ENCODE measurements around the gene C2CD3. TPM values are rescaled to one million over a fixed set of nuclear protein-coding genes. Genes with fewer than 3 reads are reported as not detected.

The C2CD3 gene
- total RNA-seq, 3 donors from 2014 or later: 28.9 to 32.4 (median 29.8) TPM

- Mint-ChIP-seq H3K4me3 (peak overlapping the region; percentile 56), H3K36me3 (ENCODE audit: insufficient read depth) (peaks cover 56% of the 10 kb centered on the region), H3K27me3 (ENCODE audit: low read depth) (no peaks in the 10 kb centered on the region), H3K4me1 (ENCODE audit: low read depth) (peaks cover 97% of the 10 kb centered on the region), H3K9me3 (no peaks in the 10 kb centered on the region)
- DNase-seq (no peak), ATAC-seq (no peak)
Measured at GRCh38 chr11:73976451-73977151, 194.2 kb downstream of the C2CD3 start.

GRCh38 chr11:73975479-73975757 is 195.4 kb downstream of the C2CD3 start:
- Mint-ChIP-seq H3K9me3 (no peaks in the 10 kb centered on the region), H3K27me3 (ENCODE audit: low read depth) (no peaks in the 10 kb centered on the region), H3K36me3 (ENCODE audit: insufficient read depth) (peaks cover 48% of the 10 kb centered on the region), H3K4me1 (ENCODE audit: low read depth) (peaks cover 96% of the 10 kb centered on the region), H3K4me3 (no peak overlapping the region)
- DNase-seq (no peak), ATAC-seq (no peak)

GRCh38 chr11:73974604-73975478 is 196.0 kb downstream of the C2CD3 start:
- H3K27me3 Mint-ChIP-seq (ENCODE audit: low read depth): no peaks in the 10 kb centered on the region
- H3K9me3 Mint-ChIP-seq: no peaks in the 10 kb centered on the region
- peaks cover 45% of the 10 kb centered on the region for H3K36me3 Mint-ChIP-seq (ENCODE audit: insufficient read depth)
- ATAC-seq (no peak), DNase-seq (no peak)
- peaks cover 96% of the 10 kb centered on the region for H3K4me1 Mint-ChIP-seq (ENCODE audit: low read depth)
- H3K4me3 Mint-ChIP-seq: peak overlapping the region; percentile 33

- ATAC-seq (no peak), DNase-seq (no peak)
- no peaks in the 10 kb centered on the region for H3K9me3 Mint-ChIP-seq
- peaks cover 31% of the 10 kb centered on the region for H3K36me3 Mint-ChIP-seq (ENCODE audit: insufficient read depth)
- H3K27me3 Mint-ChIP-seq (ENCODE audit: low read depth): no peaks in the 10 kb centered on the region
- peaks cover 97% of the 10 kb centered on the region for H3K4me1 Mint-ChIP-seq (ENCODE audit: low read depth)
- no peak overlapping the region for H3K4me3 Mint-ChIP-seq
Measured at GRCh38 chr11:73972620-73973449, 198.0 kb downstream of the C2CD3 start.

GRCh38 chr11:73972187-73972586 is 198.6 kb downstream of the C2CD3 start:
- H3K4me3 Mint-ChIP-seq: no peak overlapping the region
- H3K4me1 Mint-ChIP-seq (ENCODE audit: low read depth): peaks cover 96% of the 10 kb centered on the region
- H3K36me3 Mint-ChIP-seq (ENCODE audit: insufficient read depth): peaks cover 25% of the 10 kb centered on the region
- ATAC-seq: no peak
- no peak for DNase-seq
- H3K9me3 Mint-ChIP-seq: no peaks in the 10 kb centered on the region
- H3K27me3 Mint-ChIP-seq (ENCODE audit: low read depth): no peaks in the 10 kb centered on the region

- DNase-seq: no peak
- no peaks in the 10 kb centered on the region for H3K9me3 Mint-ChIP-seq
- ATAC-seq: no peak
- H3K4me1 Mint-ChIP-seq (ENCODE audit: low read depth): peaks cover 86% of the 10 kb centered on the region
- no peaks in the 10 kb centered on the region for H3K27me3 Mint-ChIP-seq (ENCODE audit: low read depth)
- H3K4me3 Mint-ChIP-seq: no peak overlapping the region
- H3K36me3 Mint-ChIP-seq (ENCODE audit: insufficient read depth): peaks cover 18% of the 10 kb centered on the region
Measured at GRCh38 chr11:73971175-73971719, 199.6 kb downstream of the C2CD3 start.

GRCh38 chr11:73969991-73970800 is 200.6 kb downstream of the C2CD3 start:
- Mint-ChIP-seq H3K4me1 (ENCODE audit: low read depth) (peaks cover 82% of the 10 kb centered on the region), H3K4me3 (no peak overlapping the region)
- peak; percentile 15 to 27 for ATAC-seq

GRCh38 chr11:73969091-73969490 is 201.7 kb downstream of the C2CD3 start:
- no peak overlapping the region for H3K4me3 Mint-ChIP-seq

More at GRCh38 chr11:73969991-73970800, 200.6 kb downstream of the C2CD3 start:
- H3K36me3 Mint-ChIP-seq (ENCODE audit: insufficient read depth): peaks cover 10% of the 10 kb centered on the region
- no peaks in the 10 kb centered on the region for H3K27me3 Mint-ChIP-seq (ENCODE audit: low read depth)
- DNase-seq: no peak
- no peaks in the 10 kb centered on the region for H3K9me3 Mint-ChIP-seq

GRCh38 chr11:73968356-73968966 is 202.3 kb downstream of the C2CD3 start:
- Mint-ChIP-seq H3K4me1 (ENCODE audit: low read depth) (peaks cover 74% of the 10 kb centered on the region), H3K27me3 (ENCODE audit: low read depth) (no peaks in the 10 kb centered on the region), H3K9me3 (no peaks in the 10 kb centered on the region), H3K36me3 (ENCODE audit: insufficient read depth) (no peaks in the 10 kb centered on the region), H3K4me3 (no peak overlapping the region)
- ATAC-seq: no peak
- DNase-seq: no peak

More at GRCh38 chr11:73969091-73969490, 201.7 kb downstream of the C2CD3 start:
- ATAC-seq (no peak), DNase-seq (no peak)
- H3K4me1 Mint-ChIP-seq (ENCODE audit: low read depth): peaks cover 78% of the 10 kb centered on the region
- H3K27me3 Mint-ChIP-seq (ENCODE audit: low read depth): no peaks in the 10 kb centered on the region
- H3K36me3 Mint-ChIP-seq (ENCODE audit: insufficient read depth): no peaks in the 10 kb centered on the region
- H3K9me3 Mint-ChIP-seq: no peaks in the 10 kb centered on the region

GRCh38 chr11:73965764-73966121 is 205.1 kb downstream of the C2CD3 start:
- Mint-ChIP-seq H3K4me1 (ENCODE audit: low read depth) (peaks cover 48% of the 10 kb centered on the region), H3K36me3 (ENCODE audit: insufficient read depth) (no peaks in the 10 kb centered on the region), H3K27me3 (ENCODE audit: low read depth) (no peaks in the 10 kb centered on the region), H3K9me3 (no peaks in the 10 kb centered on the region), H3K4me3 (no peak overlapping the region)
- no peak for ATAC-seq
- no peak for DNase-seq

GRCh38 chr11:73965076-73965763 is 205.6 kb downstream of the C2CD3 start:
- H3K36me3 Mint-ChIP-seq (ENCODE audit: insufficient read depth): no peaks in the 10 kb centered on the region
- H3K4me1 Mint-ChIP-seq (ENCODE audit: low read depth): peaks cover 43% of the 10 kb centered on the region
- H3K27me3 Mint-ChIP-seq (ENCODE audit: low read depth): no peaks in the 10 kb centered on the region
- no peak overlapping the region for H3K4me3 Mint-ChIP-seq
- DNase-seq (no peak), ATAC-seq (no peak)
- H3K9me3 Mint-ChIP-seq: no peaks in the 10 kb centered on the region

- ATAC-seq: peak in 1 of 2 donors; percentile 6
- DNase-seq: no peak
- Mint-ChIP-seq H3K27me3 (ENCODE audit: low read depth) (no peaks in the 10 kb centered on the region), H3K4me1 (ENCODE audit: low read depth) (peaks cover 29% of the 10 kb centered on the region), H3K36me3 (ENCODE audit: insufficient read depth) (no peaks in the 10 kb centered on the region), H3K9me3 (no peaks in the 10 kb centered on the region), H3K4me3 (no peak overlapping the region)
Measured at GRCh38 chr11:73963861-73964260, 206.9 kb downstream of the C2CD3 start.
